H1 (cell line): Measurements from ENCODE around the gene MTCL3.

Experiments
- CHD7 ChIP-seq: fragments of 300-600 bp; sonication (generic); IDR thresholded peaks from 2 replicates; pipeline ENCODE4 v1.7.1; 2012; ENCODE audit warnings: low read length, moderate library complexity, mild to moderate bottlenecking, inconsistent platforms; ENCODE audit not compliant: insufficient replicate concordance
- CREB1 ChIP-seq: IDR thresholded peaks from 2 replicates; pipeline ENCODE4 v1.6.1; 2012; ENCODE audit warnings: inconsistent platforms
- E2F6 ChIP-seq: IDR thresholded peaks from 2 replicates; pipeline ENCODE4 v1.6.1; 2012; ENCODE audit warnings: inconsistent platforms
- PHF8 ChIP-seq: fragments of 200-600 bp; sonication (generic); conservative IDR thresholded peaks from 2 replicates; pipeline ENCODE4 v1.7.1; 2012; ENCODE audit warnings: low read depth, mild to moderate bottlenecking, inconsistent platforms, low read length, moderate library complexity
- POLR2AphosphoS5 ChIP-seq: IDR thresholded peaks from 2 replicates; pipeline ENCODE4 v1.6.1; 2011; ENCODE audit warnings: low read depth, low read length
- RAD21 ChIP-seq, 2 experiments: IDR thresholded peaks in 1 of 2; conservative IDR thresholded peaks in 1 of 2; 2 replicates each; pipeline ENCODE4 v1.6.1; 2011; ENCODE audit warnings: low read depth in 2 of 2, low read length in 2 of 2, improper control_type of control experiment in 1 of 2, inconsistent platforms in 1 of 2, mild to moderate bottlenecking in 1 of 2, moderate library complexity in 1 of 2
- SP4 ChIP-seq: IDR thresholded peaks from 2 replicates; pipeline ENCODE4 v1.6.1; 2012; ENCODE audit warnings: low read length, inconsistent platforms
- TAF7 ChIP-seq: optimal IDR thresholded peaks from 2 replicates; pipeline ENCODE3; 2011; ENCODE audit warnings: low read depth, mild to moderate bottlenecking, inconsistent platforms, low read length, moderate library complexity, borderline replicate concordance
- YY1 ChIP-seq: IDR thresholded peaks from 2 replicates; pipeline ENCODE4 v1.6.1; 2011; ENCODE audit warnings: low read depth, mild to moderate bottlenecking, low read length

The MTCL3 gene

GRCh38 chr6:127515794-127516661 lies 3.1 kb downstream of the MTCL3 start (continued):
- no peak for TF ChIP-seq CHD7
- TF ChIP-seq POLR2AphosphoS5 = peak; percentile 64
- 0 out of 4 replicates have a peak, but pooled peaks of 1 of the 2 experiments have one; percentile 10 for TF ChIP-seq RAD21 (IDR thresholded peaks at IDR 0.05 in 1 of 2, conservative IDR thresholded peaks at IDR 0.05 in 1 of 2; ENCODE audit: low read depth in 2 of 2, low read length in 2 of 2)
- peak; percentile 29 for TF ChIP-seq TAF7
- 0 out of 2 replicates have a peak, but pooled peaks have one; percentile 25 for TF ChIP-seq E2F6
- 0 out of 2 replicates have a peak, but pooled peaks have one; percentile 5 for TF ChIP-seq YY1
- peak; percentile 44; the same call in 1 of the 2 replicates for TF ChIP-seq PHF8
- no peak for TF ChIP-seq SP4
- TF ChIP-seq CREB1 = no peak
